NCI-H1417 (cell line): Measurements from ENCODE around the gene GRAP2.
A peak's percentile ranks its signal among the peaks of the same experiment; 100 is the strongest.

Experiments used
- DNase-seq, 3 experiments: peaks; one replicate each; lab custom pipeline; 2025; lab: John Stamatoyannopoulos, UW

Gene GRAP2

DNA sequence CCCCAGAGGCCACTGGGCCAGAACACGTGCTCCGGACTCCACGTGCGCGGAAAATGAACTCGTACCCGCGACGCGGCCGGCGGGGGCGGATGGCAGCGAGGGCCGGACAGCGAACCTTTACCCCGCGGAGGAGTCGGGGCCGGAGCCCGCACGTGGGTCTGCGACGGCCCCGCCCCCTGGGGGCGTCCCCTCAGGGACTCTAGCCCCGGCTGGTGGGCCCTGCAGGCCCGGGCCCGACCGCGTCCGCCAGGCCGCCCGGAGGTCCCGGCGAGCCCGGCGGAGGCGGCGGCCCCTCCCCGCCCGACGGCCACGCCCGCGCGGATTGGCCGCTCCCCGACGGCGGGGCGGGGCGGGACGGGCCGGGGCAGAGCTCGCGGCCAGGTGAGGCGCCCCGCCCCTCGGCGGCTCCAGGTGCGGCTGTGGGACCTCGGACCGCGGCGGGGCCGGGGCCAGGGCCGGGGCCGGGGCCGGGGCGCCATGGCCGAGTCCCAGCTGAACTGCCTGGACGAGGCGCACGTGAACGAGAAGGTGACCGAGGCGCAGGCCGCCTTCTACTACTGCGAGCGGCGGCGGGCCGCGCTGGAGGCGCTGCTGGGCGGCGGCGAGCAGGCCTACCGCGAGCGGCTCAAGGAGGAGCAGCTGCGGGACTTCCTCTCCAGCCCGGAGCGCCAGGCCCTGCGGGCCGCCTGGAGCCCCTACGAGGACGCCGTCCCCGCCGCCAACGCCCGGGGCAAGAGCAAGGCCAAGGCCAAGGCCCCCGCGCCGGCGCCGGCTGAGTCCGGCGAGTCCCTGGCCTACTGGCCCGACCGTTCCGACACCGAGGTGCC lies 93.9 kb downstream of the GRAP2 start, which contains the start of gene FAM83F:
Gene FAM83F, plus strand, starts transcription at position 389 of the 827 bp plus-strand sequence. Its CDS starts 89 bp downstream, at position 478.
- peak; percentile 28 to 73 (median 61) for DNase-seq

DNA sequence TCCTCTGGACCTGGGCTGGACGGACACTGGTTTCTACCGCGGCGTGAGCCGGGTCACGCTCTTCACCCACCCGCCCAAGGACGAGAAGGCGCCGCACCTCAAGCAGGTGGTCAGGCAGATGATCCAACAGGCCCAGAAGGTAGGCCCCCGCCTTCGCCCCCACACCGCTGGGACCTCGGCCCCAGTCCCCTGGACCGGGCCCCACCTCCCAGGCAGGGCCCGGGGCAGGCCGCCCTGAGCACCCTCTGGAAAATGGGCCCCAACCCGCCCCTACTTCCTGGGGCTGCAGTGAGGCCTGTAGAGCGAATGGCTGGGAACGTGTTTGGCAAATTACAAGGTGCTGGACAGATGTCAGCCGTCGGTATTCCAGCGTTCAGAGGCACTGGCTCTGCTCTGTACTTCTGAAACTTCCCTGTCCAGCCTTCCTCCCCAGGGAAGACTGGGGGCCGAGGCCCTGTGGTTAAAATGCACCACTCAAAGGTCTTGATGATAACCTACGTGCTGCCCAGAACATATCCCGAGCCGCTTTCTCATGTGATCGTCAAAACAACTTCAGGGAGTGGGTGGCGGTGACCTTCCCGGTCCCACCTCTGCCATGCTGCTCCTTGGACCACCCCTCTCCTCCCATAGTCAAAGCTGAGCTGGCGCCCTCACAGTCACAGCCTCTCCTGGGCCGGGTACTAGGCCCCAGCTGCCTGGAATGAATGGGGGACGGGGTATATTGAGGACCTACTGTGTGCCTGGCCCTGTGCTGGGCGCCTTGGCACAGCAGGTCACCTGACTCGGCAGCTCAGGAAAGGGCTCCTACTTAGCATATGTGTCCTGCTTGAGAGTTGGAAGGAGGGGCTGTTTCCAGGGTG lies 94.7 kb downstream of the GRAP2 start:
- DNase-seq: peak in 2 of 3 experiments; percentile 38 to 59

DNA sequence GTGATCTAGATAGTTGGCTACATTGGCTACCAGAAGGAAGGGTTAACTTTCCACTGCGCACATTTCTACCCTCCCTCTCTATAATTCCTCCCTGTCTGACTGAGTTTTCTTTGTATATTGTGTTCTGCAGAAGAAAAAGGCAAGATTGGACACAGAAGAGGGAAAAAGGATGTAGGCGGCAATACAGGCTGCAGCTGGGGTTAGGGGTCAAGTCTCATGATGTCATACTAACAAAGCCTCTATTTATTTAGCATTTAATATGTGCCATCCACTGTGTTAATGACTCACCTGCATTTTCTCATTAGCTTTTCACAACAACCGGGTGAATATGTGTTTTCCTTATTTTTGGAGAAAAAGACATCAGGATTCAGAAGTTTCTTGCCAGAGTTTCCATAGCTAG lies 95.8 kb downstream of the GRAP2 start:
- peak in 1 of 3 experiments; percentile 20 for DNase-seq

- no peak for DNase-seq
Measured at GRCh38 chr22:39997421-39997820, 96.5 kb downstream of the GRAP2 start.

GRCh38 chr22:39997939-39998726 lies 97.2 kb downstream of the GRAP2 start:
- peak; percentile 14 to 98 (median 91) for DNase-seq

DNA sequence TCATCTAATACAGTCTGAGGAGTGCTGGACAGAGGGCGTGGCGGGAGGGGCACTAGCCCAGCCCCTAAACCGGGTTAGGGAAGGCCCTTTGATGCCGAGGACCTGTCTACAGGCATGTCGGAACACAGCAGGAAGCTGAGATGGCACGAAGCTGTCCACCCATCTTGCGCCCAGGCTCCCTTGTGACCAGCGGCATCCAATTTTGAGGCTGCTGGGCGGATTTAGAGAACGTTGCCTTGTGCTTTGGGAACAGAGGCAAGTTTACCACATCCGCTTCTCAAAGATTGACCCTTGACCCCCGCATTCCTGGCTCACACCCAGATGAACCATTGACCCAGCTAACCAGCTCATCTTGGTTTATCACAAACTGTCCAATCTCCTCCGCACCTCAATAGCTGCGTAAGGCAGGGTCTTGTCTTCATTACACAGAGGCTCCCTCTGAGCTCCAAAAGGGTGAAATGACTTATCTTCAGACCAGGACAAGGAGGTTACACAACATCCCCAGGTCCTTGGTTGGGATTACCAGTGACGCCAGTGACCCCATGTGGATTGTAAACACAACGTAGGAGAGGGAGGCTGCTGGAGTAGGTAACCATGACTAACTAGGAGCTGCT lies 98.4 kb downstream of the GRAP2 start:
- DNase-seq: peak in 1 of 3 experiments; percentile 40

GRCh38 chr22:40000171-40000570 lies 99.3 kb downstream of the GRAP2 start:
- no peak for DNase-seq

DNA sequence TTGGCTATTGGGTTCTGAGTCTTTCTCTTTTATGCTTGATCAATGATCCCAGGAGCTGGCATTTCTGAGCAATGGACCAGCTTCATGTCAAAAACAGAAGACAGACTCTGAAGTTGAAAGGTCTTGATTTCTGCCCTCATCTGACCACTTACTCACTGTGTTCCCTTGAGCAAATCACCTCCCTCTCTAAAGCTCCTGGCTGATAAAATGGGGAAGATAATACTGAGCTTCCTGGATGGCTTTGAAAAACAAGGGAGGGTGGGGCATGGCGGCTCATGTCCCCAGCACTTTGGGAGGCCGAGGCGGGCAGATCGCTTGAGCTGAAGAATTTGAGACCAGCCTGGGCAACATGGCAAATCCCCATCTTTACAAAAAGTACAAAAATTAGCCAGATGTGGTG lies 100.2 kb downstream of the GRAP2 start:
- no peak for DNase-seq

DNA sequence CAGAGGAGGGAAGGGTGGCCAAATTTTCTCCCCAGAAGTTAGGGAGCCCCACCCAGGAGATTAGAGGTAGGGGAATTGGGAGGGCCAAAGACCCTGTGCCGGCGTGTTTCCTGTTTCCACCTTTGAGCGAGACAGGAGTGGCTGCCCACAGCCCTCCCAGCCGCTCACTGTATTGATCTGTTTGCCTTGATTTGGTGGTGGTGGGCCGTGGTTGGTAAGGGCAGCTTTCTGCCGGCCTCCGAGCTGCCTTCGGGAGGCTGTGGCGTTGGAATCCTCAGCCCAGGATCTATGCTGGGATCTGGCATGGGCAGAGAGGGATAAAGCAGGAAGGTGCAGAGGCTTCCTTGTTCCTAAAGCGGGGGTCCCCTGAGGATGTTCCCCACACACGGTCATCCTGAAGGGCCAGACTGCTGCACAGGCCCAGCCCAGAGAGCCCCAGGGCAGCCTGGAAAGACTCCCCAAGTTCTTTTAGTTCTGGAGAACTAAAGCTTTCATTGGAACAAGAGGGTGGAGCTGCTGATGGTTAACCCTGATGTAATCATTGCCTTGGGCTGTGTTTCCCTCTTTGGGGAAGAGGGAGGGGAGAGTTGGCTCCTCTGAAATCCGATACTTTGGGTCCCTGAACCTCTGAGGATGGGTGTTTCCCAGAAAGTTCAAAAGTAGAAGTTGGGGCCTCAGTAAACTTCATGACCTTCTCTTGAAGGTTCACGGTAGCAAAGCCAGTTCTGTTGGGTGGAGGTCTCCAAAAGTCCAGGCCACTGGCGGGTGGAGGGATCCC lies 101.1 kb downstream of the GRAP2 start:
- DNase-seq: peak in 1 of 3 experiments; percentile 2

- peak in 2 of 3 experiments; percentile 53 to 78 for DNase-seq
Measured at GRCh38 chr22:40002935-40003715, 102.2 kb downstream of the GRAP2 start.

DNA sequence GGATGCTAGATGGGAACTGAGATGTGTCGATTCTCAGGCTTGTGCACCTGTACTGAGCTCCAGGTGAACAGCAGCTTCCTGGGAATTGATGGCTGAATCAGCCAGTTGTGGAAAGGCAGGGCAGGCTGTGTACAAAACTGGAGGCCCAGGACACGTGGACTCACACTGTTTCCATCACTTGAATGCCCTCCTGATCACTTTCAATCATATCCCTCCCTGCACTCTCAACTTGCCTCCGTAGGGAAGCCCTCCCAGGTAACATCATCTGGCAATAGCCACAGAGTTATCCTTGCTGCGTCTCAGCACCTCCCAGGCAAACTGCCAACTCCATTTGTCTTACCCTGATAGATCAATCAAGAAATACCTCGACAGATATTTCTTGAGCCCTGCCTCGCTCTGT lies 104.0 kb downstream of the GRAP2 start:
- peak in 1 of 3 experiments; percentile 56 for DNase-seq

- no peak for DNase-seq
Measured at GRCh38 chr22:40006641-40007040, 105.8 kb downstream of the GRAP2 start.

DNA sequence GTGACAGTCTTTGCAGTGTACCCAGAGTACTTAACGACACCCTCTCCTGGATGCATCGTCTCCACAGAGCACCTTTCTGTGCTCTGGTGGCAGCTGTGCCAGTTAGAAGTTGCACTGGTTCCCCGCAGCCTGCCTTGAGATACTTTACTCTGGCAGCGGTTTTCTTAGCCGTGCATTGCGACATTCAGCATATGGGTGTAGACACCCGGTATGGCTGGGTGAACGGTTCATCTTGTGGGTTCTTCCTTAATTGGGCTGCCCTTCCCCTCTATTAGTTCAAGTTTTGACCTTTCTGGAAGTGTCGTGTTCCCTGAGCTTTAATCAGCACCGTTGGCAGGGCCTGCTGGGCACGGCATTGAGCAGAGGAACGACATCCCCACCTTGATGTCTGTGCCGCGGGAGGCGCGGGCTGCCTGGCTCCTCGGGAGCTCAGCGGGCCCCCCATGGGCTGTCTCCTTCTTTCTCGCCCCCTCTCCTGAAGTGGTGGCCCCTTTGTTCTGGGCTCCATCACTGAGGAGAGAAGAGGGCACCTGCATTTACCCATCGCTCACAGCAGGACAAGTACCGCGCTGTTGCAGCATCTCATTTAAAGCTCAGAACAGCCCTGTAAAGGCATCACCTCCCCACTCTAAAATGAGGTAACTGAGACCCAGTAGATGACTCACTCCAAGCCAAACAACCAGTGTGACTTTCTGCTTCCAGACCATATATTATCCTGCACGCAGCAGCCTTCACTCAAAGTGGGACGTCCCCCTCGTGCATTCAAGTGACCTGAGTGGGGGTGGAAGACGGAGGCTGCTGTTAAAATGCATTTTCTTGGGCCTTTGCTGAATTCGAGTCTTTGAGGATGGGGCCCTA lies 107.2 kb downstream of the GRAP2 start:
- no peak for DNase-seq

GRCh38 chr22:40008726-40009291 lies 107.9 kb downstream of the GRAP2 start:
- peak in 1 of 3 experiments; percentile 35 for DNase-seq

GRCh38 chr22:40009292-40009774 lies 108.4 kb downstream of the GRAP2 start:
- DNase-seq: peak in 2 of 3 experiments; percentile 40 to 79

GRCh38 chr22:40009951-40010671 lies 109.2 kb downstream of the GRAP2 start:
- DNase-seq: peak in 2 of 3 experiments; percentile 62 to 84

DNA sequence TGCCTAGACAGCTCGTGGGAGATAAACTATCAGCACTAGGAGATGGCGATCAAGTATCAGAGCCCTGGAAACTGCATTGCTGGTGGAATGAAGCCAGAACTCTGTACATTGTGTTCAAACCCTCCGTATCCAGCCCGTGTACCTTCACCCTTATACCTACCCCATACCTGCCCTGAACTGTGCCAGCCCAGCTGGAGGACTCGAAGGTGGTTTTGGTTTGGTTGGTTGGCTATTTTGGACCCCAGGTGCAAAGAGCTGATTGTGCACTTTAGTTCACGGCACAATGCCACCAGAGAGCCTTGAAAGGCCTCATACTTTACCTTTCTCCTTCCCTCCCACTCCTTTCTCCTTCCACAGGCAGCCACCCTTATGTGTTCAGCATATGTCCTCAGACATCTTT lies 109.9 kb downstream of the GRAP2 start:
- DNase-seq: no peak
